Endothelial cell of umbilical vein (primary cell): ENCODE data around the gene OCLN.

ENCODE experiments used
- CTCF ChIP-seq, 2 donors: IDR thresholded peaks; 1 replicate in 1 of 2; 2 replicates in 1 of 2; pipeline ENCODE4 v1.5.1; 2011; ENCODE audit warnings: low read length in 2 of 2, mild to moderate bottlenecking in 2 of 2, moderate library complexity in 2 of 2, control low read depth in 1 of 2, inconsistent platforms in 1 of 2, low read depth in 1 of 2; ENCODE audit not compliant: insufficient read depth in 1 of 2; ENCODE audit errors: extremely low read depth in 1 of 2
- EZH2 ChIP-seq: IDR thresholded peaks from 2 replicates; pipeline ENCODE4 v1.6.1; 2012; ENCODE audit warnings: borderline replicate concordance, low read depth, mild to moderate bottlenecking, moderate library complexity, low read length, inconsistent platforms; ENCODE audit not compliant: severe bottlenecking
- MAX ChIP-seq: IDR thresholded peaks from 2 replicates; pipeline ENCODE4 v1.6.1; 2011; ENCODE audit not compliant: insufficient read depth, insufficient read length
- MYC ChIP-seq: IDR thresholded peaks from one replicate; pipeline ENCODE4 v1.6.1; 2011; ENCODE audit warnings: mild to moderate bottlenecking, low read depth, low read length
- POLR2A ChIP-seq: IDR thresholded peaks from 2 replicates; pipeline ENCODE4 v1.6.1; 2012; ENCODE audit warnings: low read depth, mild to moderate bottlenecking, control low read depth, low read length
- POLR2AphosphoS5 ChIP-seq: IDR thresholded peaks from 2 replicates; pipeline ENCODE4 v1.6.1; 2012; ENCODE audit warnings: low read depth, mild to moderate bottlenecking, control low read depth, low read length, moderate library complexity; ENCODE audit not compliant: insufficient read depth

- no peak for TF ChIP-seq CTCF (IDR thresholded peaks at IDR 0.05; ENCODE audit: extremely low read depth in 1 of 2, insufficient read depth in 1 of 2, low read depth in 1 of 2, low read length in 2 of 2)
- no peak for TF ChIP-seq POLR2AphosphoS5
- no peak for TF ChIP-seq POLR2A
- no peak for TF ChIP-seq MAX
- TF ChIP-seq MYC = no peak
- TF ChIP-seq EZH2 = no peak
These were observed 5.8 kb downstream of the OCLN start for GRCh38 chr5:69498384-69498783.
